Common myeloid progenitor, CD34-positive (primary cell): ENCODE results near the gene C11orf87. TPM values are rescaled to one million over a fixed set of nuclear protein-coding genes. Genes with fewer than 3 reads are reported as not detected.

ENCODE experiments used
- CTCF ChIA-PET: fragments of 350-600 bp; sonication (Branson Sonifier 250); formaldehyde crosslinking; loops from one replicate; lab custom pipeline; 2021; ENCODE audit warnings: antibody characterized with exemption; lab: Charles Lee
- POLR2A ChIA-PET: fragments of 350-600 bp; sonication (Branson Sonifier 250); formaldehyde crosslinking; loops from one replicate; lab custom pipeline; 2021; ENCODE audit warnings: antibody characterized with exemption; lab: Charles Lee
- DNase-seq, 3 donors: peaks; one replicate each; pipeline versions ENCODE4 v3.0.0 to v3.0.0-alpha.2; 2013
- H3K27ac ChIP-seq, 2 experiments: 1 replicate in 1 of 2; 2 replicates in 1 of 2; pipeline ENCODE4 v1.7.0; 2013; ENCODE audit warnings: inconsistent platforms in 2 of 2, low read length in 2 of 2, mild to moderate bottlenecking in 2 of 2, low read depth in 1 of 2, moderate library complexity in 1 of 2; ENCODE audit not compliant: severe bottlenecking in 2 of 2, insufficient read depth in 1 of 2, poor library complexity in 1 of 2
- H3K27me3 ChIP-seq, 5 experiments: replicated peaks in 2 of 5; 1 replicate in 3 of 5; 2 replicates in 2 of 5; pipeline versions ENCODE4 v1.6.1 to v1.7.0; 2013; ENCODE audit warnings: low read length in 4 of 5, mild to moderate bottlenecking in 2 of 5, moderate library complexity in 2 of 5, inconsistent platforms in 1 of 5; ENCODE audit not compliant: insufficient read depth in 5 of 5, control insufficient read depth in 4 of 5
- H3K36me3 ChIP-seq, 4 experiments: 1 replicate in 2 of 4; 2 replicates in 2 of 4; pipeline versions ENCODE4 v1.6.1 to v1.7.0; 2013; ENCODE audit warnings: low read length in 3 of 4, control low read depth in 1 of 4, mild to moderate bottlenecking in 1 of 4; ENCODE audit not compliant: control insufficient read depth in 4 of 4, insufficient read depth in 4 of 4
- H3K4me1 ChIP-seq, 4 experiments: 1 replicate in 3 of 4; 2 replicates in 1 of 4; pipeline versions ENCODE4 v1.6.1 to v1.7.1; 2013; ENCODE audit warnings: low read length in 3 of 4, mild to moderate bottlenecking in 3 of 4, control low read depth in 1 of 4, inconsistent platforms in 1 of 4, moderate library complexity in 1 of 4; ENCODE audit not compliant: control insufficient read depth in 4 of 4, insufficient read depth in 4 of 4; ENCODE audit errors: control extremely low read depth in 1 of 4
- H3K4me3 ChIP-seq, 7 experiments: 1 replicate in 4 of 7; 2 replicates in 3 of 7; pipeline versions ENCODE4 v1.5.1 to v1.7.0; 2013; ENCODE audit warnings: mild to moderate bottlenecking in 7 of 7, low read length in 6 of 7, moderate library complexity in 6 of 7, inconsistent platforms in 2 of 7, low read depth in 2 of 7, control low read depth in 1 of 7; ENCODE audit not compliant: insufficient read depth in 4 of 7, control insufficient read depth in 1 of 7; ENCODE audit errors: extremely low read depth in 1 of 7
- H3K9me3 ChIP-seq, 5 experiments: 1 replicate in 4 of 5; 2 replicates in 1 of 5; pipeline versions ENCODE4 v1.6.1 to v1.7.1; 2013; ENCODE audit warnings: low read length in 4 of 5, mild to moderate bottlenecking in 2 of 5, inconsistent platforms in 1 of 5, low read depth in 1 of 5, moderate library complexity in 1 of 5; ENCODE audit not compliant: control insufficient read depth in 4 of 5, insufficient read depth in 2 of 5; ENCODE audit errors: control extremely low read depth in 1 of 5
- WGBS: methylation state at CpG from one replicate; pipeline ENCODE4 v1.1.5; 2013; ENCODE audit not compliant: insufficient coverage; 5-methylcytosine and 5-hydroxymethylcytosine counted together
- polyA plus RNA-seq: library from polyadenylated mRNA; unstranded; fragments of 120-200 nt; gene quantifications from one replicate; pipeline ENCODE4 v1.2.1, GENCODE V29; 2013

C11orf87 gene
- not detected for polyA plus RNA-seq

- Histone ChIP-seq H3K4me1 (peaks cover 0 to 15% (median 13%) of the 10 kb centered on the region in 4 experiments), H3K4me3 (peak within 1 kb of the TSS in 5 of 7 experiments; percentile 5 to 55 (median 34)), H3K36me3 (no peaks in the 10 kb centered on the region), H3K27me3 (peaks cover 13 to 67% (median 39%) of the 10 kb centered on the region in 5 experiments), H3K9me3 (no peaks in the 10 kb centered on the region), H3K27ac (no peak within 1 kb of the TSS)
- DNase-seq = peak in 1 of 3 donors; percentile 21
- ChIA-PET CTCF (no interaction called here), POLR2A (no interaction called here)
- WGBS = 4% methylated on average over 29 of the region's 54 CpGs
These were observed at the start of gene C11orf87 for GRCh38 chr11:109421981-109422869. C11orf87 (plus strand) TSS chr11:109422190; CDS start chr11:109423634, 1,444 bp downstream.

GRCh38 chr11:109374032-109374431, 48.0 kb upstream of the C11orf87 start:
- no peak overlapping the region for H3K4me3 ChIP-seq
- no peaks in the 10 kb centered on the region for H3K4me1 ChIP-seq
- no peaks in the 10 kb centered on the region for H3K36me3 ChIP-seq
- H3K27me3 ChIP-seq = no peaks in the 10 kb centered on the region
- no peak overlapping the region for H3K27ac ChIP-seq
- ChIA-PET POLR2A (no interaction called here), CTCF (no interaction called here)
- no peak for DNase-seq
- H3K9me3 ChIP-seq = peaks cover 0 to 2% (median 0%) of the 10 kb centered on the region in 5 experiments

GRCh38 chr11:109374441-109374840, 47.5 kb upstream of the C11orf87 start:
- no peak for DNase-seq
- H3K4me1 ChIP-seq = no peaks in the 10 kb centered on the region
- H3K27ac ChIP-seq = no peak overlapping the region
- H3K9me3 ChIP-seq = peaks cover 0 to 2% (median 0%) of the 10 kb centered on the region in 5 experiments
- 100% methylated on average over 1 of the region's 4 CpGs for WGBS
- ChIA-PET POLR2A (interaction anchor here (0.6 kb wide), 1 partner anchor 1895 kb away, joined by 3 read pairs; no protein-coding TSS in a partner anchor), CTCF (no interaction called here)
- H3K27me3 ChIP-seq = no peaks in the 10 kb centered on the region
- H3K36me3 ChIP-seq = no peaks in the 10 kb centered on the region
- no peak overlapping the region for H3K4me3 ChIP-seq

GRCh38 chr11:109377039-109377742, 44.8 kb upstream of the C11orf87 start:
- H3K9me3 ChIP-seq = no peaks in the 10 kb centered on the region
- no peak overlapping the region for H3K4me3 ChIP-seq
- DNase-seq = no peak
- H3K27ac ChIP-seq = no peak overlapping the region
- CTCF ChIA-PET = no interaction called here
- H3K4me1 ChIP-seq = no peaks in the 10 kb centered on the region
- 73% methylated on average over 3 of the region's 4 CpGs for WGBS
- POLR2A ChIA-PET = no interaction called here
- H3K27me3 ChIP-seq = no peaks in the 10 kb centered on the region
- H3K36me3 ChIP-seq = no peaks in the 10 kb centered on the region

DNA sequence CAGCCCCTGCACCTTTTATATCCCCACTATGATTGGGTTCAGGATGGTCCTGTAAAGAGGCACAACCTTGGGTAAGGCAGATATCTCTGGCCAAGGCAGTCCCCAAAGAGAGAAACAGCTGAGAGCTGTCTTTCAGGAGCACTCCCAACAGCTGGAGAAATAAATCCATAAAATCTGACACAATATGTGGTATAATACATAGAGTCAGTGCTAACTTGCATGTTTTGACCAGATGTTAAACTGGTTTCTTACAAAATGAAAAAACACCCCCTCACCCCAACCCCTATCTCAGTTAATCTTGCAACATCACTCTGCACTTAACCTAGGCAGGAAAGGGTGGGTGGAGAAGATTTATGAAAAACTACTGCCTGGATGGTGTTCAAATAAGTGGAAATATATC, 44.0 kb upstream of the C11orf87 start:
- no peaks in the 10 kb centered on the region for H3K4me1 ChIP-seq
- H3K36me3 ChIP-seq = no peaks in the 10 kb centered on the region
- no peaks in the 10 kb centered on the region for H3K27me3 ChIP-seq
- H3K9me3 ChIP-seq = no peaks in the 10 kb centered on the region
- no peak overlapping the region for H3K4me3 ChIP-seq
- ChIA-PET POLR2A (no interaction called here), CTCF (no interaction called here)
- DNase-seq = no peak
- no peak overlapping the region for H3K27ac ChIP-seq

GRCh38 chr11:109383306-109383705, 38.7 kb upstream of the C11orf87 start:
- H3K4me3 ChIP-seq = no peak overlapping the region
- H3K36me3 ChIP-seq = no peaks in the 10 kb centered on the region
- POLR2A ChIA-PET = no interaction called here
- 0% methylated on average over 1 of the region's 1 CpG for WGBS
- DNase-seq = peak in 1 of 3 donors; percentile 6
- no peaks in the 10 kb centered on the region for H3K9me3 ChIP-seq
- H3K27ac ChIP-seq = no peak overlapping the region
- no peaks in the 10 kb centered on the region for H3K4me1 ChIP-seq
- CTCF ChIA-PET = no interaction called here
- no peaks in the 10 kb centered on the region for H3K27me3 ChIP-seq

GRCh38 chr11:109384873-109385272, 37.1 kb upstream of the C11orf87 start:
- Histone ChIP-seq H3K27ac (no peak overlapping the region), H3K27me3 (no peaks in the 10 kb centered on the region), H3K4me1 (no peaks in the 10 kb centered on the region), H3K36me3 (no peaks in the 10 kb centered on the region), H3K4me3 (no peak overlapping the region), H3K9me3 (no peaks in the 10 kb centered on the region)
- POLR2A ChIA-PET = interaction anchor here (0.6 kb wide), 1 partner anchor 671 kb away, joined by 10 read pairs; no protein-coding TSS in a partner anchor
- CTCF ChIA-PET = no interaction called here
- no peak for DNase-seq
- no CpG with 5 or more reads among the region's 1 CpG for WGBS
